Heart left ventricle (tissue), 16 donors: ENCODE data around the gene TRIM16. TPM values are rescaled to one million over a fixed set of nuclear protein-coding genes. Genes with fewer than 3 reads are reported as not detected.
"Not testable (repeated sequence)": the region's sequence is repeated elsewhere in the genome, so short reads cannot be mapped to it uniquely, and the experiment has no call there.

ENCODE experiments used
- ATAC-seq, 4 donors: fragments of 200-7000 bp; cut with Tn5 transposase; one replicate each; pipeline ENCODE4 v1.9.1; 2020 to 2022; ENCODE audit warnings: moderate library complexity in 4 of 4, mild to moderate bottlenecking in 3 of 4, moderate number of reproducible peaks in 1 of 4
- DNase-seq, 5 donors: peaks; one replicate each; pipeline ENCODE4 v3.0.0-alpha.2; 2020
- H3K27ac ChIP-seq, 12 donors: fragments of 200-600 bp; sonication (generic) in 4 of 12; one replicate each; pipeline versions ENCODE4 v1.5.0 to v1.8.0; 2016 to 2022; ENCODE audit warnings: mild to moderate bottlenecking in 2 of 12
- H3K27me3 ChIP-seq, 9 donors: fragments of 200-600 bp; sonication (generic) in 2 of 9; one replicate each; pipeline versions ENCODE4 v1.5.1 to v1.8.0; 2016 to 2022; ENCODE audit warnings: mild to moderate bottlenecking in 3 of 9
- H3K36me3 ChIP-seq, 9 donors: fragments of 200-600 bp; sonication (generic) in 2 of 9; one replicate each; pipeline versions ENCODE4 v1.5.0 to v1.8.0; 2018 to 2022; ENCODE audit warnings: mild to moderate bottlenecking in 2 of 9
- H3K4me1 ChIP-seq, 12 donors: fragments of 200-600 bp; sonication (generic) in 4 of 12; one replicate each; pipeline versions ENCODE4 v1.5.0 to v1.8.0; 2016 to 2022; ENCODE audit warnings: mild to moderate bottlenecking in 3 of 12
- H3K4me3 ChIP-seq, 12 donors: fragments of 200-600 bp; sonication (generic) in 4 of 12; one replicate each; pipeline versions ENCODE4 v1.5.0 to v1.8.0; 2017 to 2022; ENCODE audit warnings: mild to moderate bottlenecking in 9 of 12, moderate library complexity in 4 of 12
- H3K9me3 ChIP-seq, 12 donors: fragments of 200-600 bp; sonication (generic) in 4 of 12; one replicate each; pipeline versions ENCODE4 v1.5.0 to v1.8.0; 2016 to 2022; ENCODE audit warnings: mild to moderate bottlenecking in 1 of 12
- CTCF ChIP-seq, 12 donors: fragments of 200-600 bp; sonication (generic) in 4 of 12; IDR thresholded peaks; one replicate each; pipeline versions ENCODE4 v1.5.0 to v1.8.0; 2018 to 2022; ENCODE audit warnings: antibody characterized with exemption in 12 of 12, mild to moderate bottlenecking in 5 of 12
- POLR2A ChIP-seq, 2 donors: fragments of 450-650 bp; IDR thresholded peaks; one replicate each; pipeline ENCODE4 v1.6.1; 2017; ENCODE audit warnings: antibody characterized with exemption in 2 of 2, mild to moderate bottlenecking in 2 of 2, moderate library complexity in 2 of 2
- WGBS, 4 donors: extraction: QIAGEN DNeasy Blood & Tissue Kit in 2 of 4; methylation state at CpG; one replicate each; pipeline versions ENCODE4 v1.1.5 to v1.1.7; 2013 to 2018; 5-methylcytosine and 5-hydroxymethylcytosine counted together
- intact Hi-C, 10 donors: fragments of 100-400 bp; cut with DNase I; formaldehyde crosslinking; loops; one replicate each; pipeline versions ENCODE4 v1.11.1 to v1.14.2; 2022
- polyA plus RNA-seq, 2 donors: library from polyadenylated mRNA; stranded (reverse); fragments of 200-250 nt; gene quantifications; one replicate each; pipeline ENCODE4 v1.2.3, GENCODE V29; 2013
- total RNA-seq, 9 donors: library from RNA; depleted of rRNA in 2 of 9; stranded (reverse); fragments of >200 nt in 2 of 9; fragmentation: NEBNext Ultra II Directional in 3 of 9; extraction: Animal tissue kit (Norgen Biotek cat#: 25700) in 3 of 9; gene quantifications; one replicate each; pipeline versions ENCODE4 v1.1.0 to v1.2.4, GENCODE V29; 2016 to 2023
- donor health status: ischemic (EF 13 %, LVEDD 7.1; RV severe dilation, severe dysfunction).
- donor health status: healthy with polysubstance abuse.
- donor health status: DM: no; HTN: yes; CAD: no.
- donor health status: DM: no; HTN: no; CAD: no.
- donor health status: ischemic (EF 25% LVEDD 6.9; RV normal size, moderate dysfunction).
- donor health status: ischemic (EF 25% LVEDD 5.7; RV mildly dilated, moderate dysfunction).
- donor health status: healthy.
- donor health status: DM: yes; HTN: yes; CAD: no.
- donor health status: ischemic (EF 35%, LVEDD 5.7; RV mildly dilated, moderate dysfunction).
- donor health status: nonischemic (EF 11% LVEDD 7.7; RV severe dilation, severe dysfunction).
- donor health status: DM: yes; HTN: yes; CAD: no.
- donor health status: PGD.
- donor health status: ischemic (EF 29% LVEDD 5.4; RV normal size, mild dysfunction).
- donor health status: nonischemic (EF 23%, LVEDD 6.1; RV moderate dilation, normal function).

The TRIM16 gene
- total and polyA plus RNA-seq, 11 donors: 8.4 to 33.9 (median 23.2) TPM

GRCh38 chr17:15699937-15700336 is 15.8 kb upstream of the TRIM16 start:
- 0 to 1% methylated on average over 10 to 13 of the region's 21 CpGs; no CpG with 5 or more reads in 2 of the 4 donors for WGBS, 4 donors
- H3K4me1 ChIP-seq, intact Hi-C loops, DNase-seq, H3K9me3 ChIP-seq, H3K27me3 ChIP-seq, H3K36me3 ChIP-seq: not testable (repeated sequence)
- ATAC-seq: peak; percentile 6 to 52 (median 25)
- H3K27ac ChIP-seq: peak overlapping the region in 10 of 12 donors; percentile 22 to 64 (median 54)
- H3K4me3 ChIP-seq: peak overlapping the region; percentile 37 to 79 (median 62)

DNA sequence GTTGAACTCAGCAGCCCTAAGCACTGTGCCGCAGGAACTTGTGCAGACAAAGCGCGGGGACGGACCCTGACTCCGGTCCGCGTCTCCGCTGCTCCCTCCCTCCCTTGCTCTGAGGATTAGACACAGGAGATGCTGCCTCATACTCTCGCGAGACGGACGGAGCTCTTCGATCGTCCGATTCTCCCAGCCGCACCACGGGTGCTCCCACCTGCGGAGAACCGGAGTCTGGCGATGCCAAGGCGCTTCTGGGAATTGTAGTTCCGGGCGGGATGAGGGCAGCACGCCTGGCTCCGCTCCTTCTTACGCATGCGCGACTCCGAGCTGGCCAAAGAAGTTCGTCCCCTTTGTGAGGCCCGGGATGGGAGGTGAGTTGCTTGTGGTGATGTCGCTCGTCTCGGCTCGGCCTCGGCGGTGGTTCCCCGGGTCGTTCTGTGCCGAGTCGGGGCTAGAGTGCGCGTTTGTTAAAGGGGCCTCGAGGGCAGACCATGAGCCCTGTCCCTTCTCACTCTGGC is 15.4 kb upstream of the TRIM16 start, which contains the start of gene ZNF286A:
Gene ZNF286A (plus strand): TSS at position 340 of the 512 bp plus-strand sequence. CDS start 578 bp downstream, outside the sequence.
- WGBS, 4 donors: 0 to 1% (median 0%) methylated on average over 24 to 44 of the region's 44 CpGs
- H3K36me3 ChIP-seq, H3K4me1 ChIP-seq, intact Hi-C loops, H3K9me3 ChIP-seq, H3K27me3 ChIP-seq: not testable (repeated sequence)
- peak within 1 kb of the TSS; percentile 37 to 79 (median 62) for H3K4me3 ChIP-seq
- ATAC-seq (peak; percentile 99 to 100 (median 100)), DNase-seq (peak; percentile 97 to 99 (median 99))
- H3K27ac ChIP-seq: peak within 1 kb of the TSS in 10 of 12 donors; percentile 22 to 64 (median 54)
- peak in 1 of 2 donors; percentile 83 for TF ChIP-seq POLR2A (IDR thresholded peaks at IDR 0.05)

DNA sequence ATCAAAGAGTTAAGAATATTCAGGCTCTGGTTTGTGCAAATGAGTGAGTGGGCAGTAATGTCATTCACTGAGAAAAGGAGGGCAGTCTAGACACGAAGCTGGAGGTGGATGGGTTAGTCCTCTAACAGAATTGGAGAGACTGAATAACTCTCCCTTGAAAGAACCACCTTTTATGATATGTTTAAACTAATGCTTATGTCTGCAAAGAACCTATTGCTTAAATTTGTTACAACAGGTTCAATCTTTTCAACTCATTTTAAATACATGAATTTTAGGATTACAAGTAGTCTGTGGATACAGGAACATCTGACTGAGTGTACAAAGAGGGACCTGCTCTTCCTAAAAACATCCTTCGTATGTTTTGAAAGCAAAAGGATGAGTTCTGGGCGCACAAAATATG is 14.9 kb upstream of the TRIM16 start:
- Histone ChIP-seq H3K4me3 (peak overlapping the region; percentile 37 to 79 (median 62)), H3K27ac (peak overlapping the region in 9 of 12 donors; percentile 11 to 64 (median 49))
- H3K27me3 ChIP-seq, DNase-seq, H3K36me3 ChIP-seq, H3K4me1 ChIP-seq, ATAC-seq, H3K9me3 ChIP-seq, intact Hi-C loops: not testable (repeated sequence)
- WGBS, 4 donors: 3 to 27% (median 11%) methylated on average over 1 to 3 of the region's 3 CpGs

- H3K27me3 ChIP-seq, H3K36me3 ChIP-seq, H3K9me3 ChIP-seq, DNase-seq, H3K4me3 ChIP-seq, H3K27ac ChIP-seq, intact Hi-C loops, ATAC-seq, H3K4me1 ChIP-seq: not testable (repeated sequence)
- 90 to 100% (median 98%) methylated on average over 1 of the region's 1 CpG for WGBS, 4 donors
These were observed 3.4 kb upstream of the TRIM16 start for GRCh38 chr17:15687494-15687893.

GRCh38 chr17:15683135-15683534 is 976 bp downstream of the TRIM16 start:
- ATAC-seq, intact Hi-C loops: not testable (repeated sequence)

GRCh38 chr17:15675991-15676390 is 8.1 kb downstream of the TRIM16 start:
- DNase-seq, H3K27ac ChIP-seq, H3K4me1 ChIP-seq, intact Hi-C loops, H3K27me3 ChIP-seq, H3K4me3 ChIP-seq, H3K9me3 ChIP-seq, H3K36me3 ChIP-seq, ATAC-seq: not testable (repeated sequence)
- 83 to 88% (median 87%) methylated on average over 6 of the region's 6 CpGs for WGBS, 4 donors

More at GRCh38 chr17:15683135-15683534, 976 bp downstream of the TRIM16 start:
- H3K9me3 ChIP-seq, H3K4me1 ChIP-seq, DNase-seq, H3K27ac ChIP-seq, H3K36me3 ChIP-seq, H3K27me3 ChIP-seq: not testable (repeated sequence)
- 91 to 96% (median 96%) methylated on average over 3 of the region's 3 CpGs for WGBS, 4 donors
- H3K4me3 ChIP-seq: peak overlapping the region in 3 of 12 donors; percentile 34 to 63 (median 58)

GRCh38 chr17:15674640-15675039 is 9.5 kb downstream of the TRIM16 start:
- ATAC-seq, H3K36me3 ChIP-seq, intact Hi-C loops, H3K9me3 ChIP-seq, DNase-seq, H3K4me3 ChIP-seq, H3K27ac ChIP-seq, H3K4me1 ChIP-seq, H3K27me3 ChIP-seq: not testable (repeated sequence)
- WGBS, 4 donors: 79 to 95% (median 90%) methylated on average over 1 of the region's 1 CpG

DNA sequence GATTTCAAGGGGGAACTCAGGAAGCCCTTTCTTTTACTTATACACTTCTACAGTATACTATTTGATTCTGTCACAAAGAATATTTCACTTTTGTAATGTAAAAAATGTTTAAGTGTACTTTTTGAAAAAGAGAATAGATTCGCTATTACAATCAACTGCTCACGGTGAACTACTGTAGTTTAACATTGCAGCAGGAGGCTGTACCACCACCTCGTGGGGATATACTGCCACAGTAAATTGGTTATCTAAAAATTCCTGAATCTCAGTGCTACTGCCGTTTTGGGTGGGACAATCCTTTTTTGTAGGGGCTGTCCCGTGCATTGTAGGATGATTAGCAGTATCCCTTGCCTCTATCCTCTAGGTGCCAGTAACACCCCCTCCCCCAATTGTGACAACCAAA is 14.6 kb downstream of the TRIM16 start:
- not testable (repeated sequence) for H3K27ac ChIP-seq

More for the DNA sequence above, 14.6 kb downstream of the TRIM16 start:
- H3K4me3 ChIP-seq, DNase-seq, H3K4me1 ChIP-seq, H3K9me3 ChIP-seq, H3K36me3 ChIP-seq, intact Hi-C loops, H3K27me3 ChIP-seq: not testable (repeated sequence)
- peak in 6 of 12 donors; percentile 17 to 47 (median 32) for TF ChIP-seq CTCF (IDR thresholded peaks at IDR 0.05)
- ATAC-seq: peak in 2 of 4 donors; percentile 29 to 63
- WGBS, 4 donors: 40 to 73% (median 49%) methylated on average over 1 to 5 of the region's 5 CpGs
